ENCODE data around the gene ADCK1.
"Not testable (repeated sequence)": the region's sequence is repeated elsewhere in the genome, so short reads cannot be mapped to it uniquely, and the experiment has no call there.

DNA sequence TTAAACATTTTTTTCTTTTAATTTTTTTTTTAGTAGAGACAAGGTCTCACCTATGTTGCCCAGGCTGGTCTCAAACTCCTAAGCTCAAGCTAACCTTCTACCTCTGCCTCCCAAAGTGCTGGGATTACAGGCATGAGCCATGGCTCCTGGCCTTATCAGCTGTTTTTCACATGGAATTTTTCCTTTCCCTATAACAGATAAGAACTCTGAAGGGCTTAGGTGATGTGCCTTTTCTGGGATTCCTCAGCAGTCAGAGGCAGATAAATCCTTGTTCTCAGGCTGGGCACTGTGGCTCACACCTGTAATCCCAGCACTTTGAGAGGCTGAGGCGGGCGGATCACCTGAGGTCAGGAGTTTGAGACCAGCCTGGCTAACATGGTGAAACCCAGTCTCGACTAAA is 6.7 kb upstream of the ADCK1 start:
- TF ChIP-seq, protein P1, sequence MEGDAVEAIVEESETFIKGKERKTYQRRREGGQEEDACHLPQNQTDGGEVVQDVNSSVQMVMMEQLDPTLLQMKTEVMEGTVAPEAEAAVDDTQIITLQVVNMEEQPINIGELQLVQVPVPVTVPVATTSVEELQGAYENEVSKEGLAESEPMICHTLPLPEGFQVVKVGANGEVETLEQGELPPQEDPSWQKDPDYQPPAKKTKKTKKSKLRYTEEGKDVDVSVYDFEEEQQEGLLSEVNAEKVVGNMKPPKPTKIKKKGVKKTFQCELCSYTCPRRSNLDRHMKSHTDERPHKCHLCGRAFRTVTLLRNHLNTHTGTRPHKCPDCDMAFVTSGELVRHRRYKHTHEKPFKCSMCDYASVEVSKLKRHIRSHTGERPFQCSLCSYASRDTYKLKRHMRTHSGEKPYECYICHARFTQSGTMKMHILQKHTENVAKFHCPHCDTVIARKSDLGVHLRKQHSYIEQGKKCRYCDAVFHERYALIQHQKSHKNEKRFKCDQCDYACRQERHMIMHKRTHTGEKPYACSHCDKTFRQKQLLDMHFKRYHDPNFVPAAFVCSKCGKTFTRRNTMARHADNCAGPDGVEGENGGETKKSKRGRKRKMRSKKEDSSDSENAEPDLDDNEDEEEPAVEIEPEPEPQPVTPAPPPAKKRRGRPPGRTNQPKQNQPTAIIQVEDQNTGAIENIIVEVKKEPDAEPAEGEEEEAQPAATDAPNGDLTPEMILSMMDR (IDR thresholded peaks at IDR 0.05 in 4 of 5, conservative IDR thresholded peaks at IDR 0.05 in 1 of 5) = not testable (repeated sequence)
- TF ChIP-seq POLR2A (IDR thresholded peaks at IDR 0.05) = not testable (repeated sequence)
